Neural cell (in vitro differentiated cells): ENCODE data around the gene TSSC4. TPM values are rescaled to one million over a fixed set of nuclear protein-coding genes. Genes with fewer than 3 reads are reported as not detected.

Source experiments
- H2AFZ ChIP-seq: fragments of 200-600, 300-800 bp; sonication (generic), shearing (Covaris generic); 2 replicates; pipeline ENCODE4 v1.6.0; 2014; ENCODE audit warnings: low read depth, mild to moderate bottlenecking, antibody characterized with exemption, low read length, moderate library complexity
- H3F3A ChIP-seq: fragments of 200-600 bp; shearing (Covaris generic); 2 replicates; pipeline ENCODE4 v1.6.1; 2016; ENCODE audit warnings: mild to moderate bottlenecking, moderate library complexity, mixed read lengths, antibody characterized with exemption, low read length; ENCODE audit not compliant: insufficient read depth, poor library complexity, severe bottlenecking
- H3K27ac ChIP-seq: fragments of 200-600, 300-800 bp; sonication (generic), shearing (Covaris generic); 2 replicates; pipeline ENCODE4 v1.5.1; 2014; ENCODE audit warnings: mild to moderate bottlenecking, low read length, moderate library complexity
- H3K27me3 ChIP-seq: fragments of 300-800, 200-600 bp; sonication (generic), shearing (Covaris generic); 2 replicates; pipeline ENCODE4 v1.6.0; 2014; ENCODE audit warnings: mild to moderate bottlenecking, low read depth, low read length, moderate library complexity; ENCODE audit not compliant: insufficient read depth
- H3K36me3 ChIP-seq: fragments of 300-800, 200-600 bp; sonication (generic), shearing (Covaris generic); 2 replicates; pipeline ENCODE4 v1.5.1; 2014; ENCODE audit warnings: mild to moderate bottlenecking, antibody characterized with exemption, low read length, moderate library complexity; ENCODE audit not compliant: insufficient read depth
- H3K4me2 ChIP-seq: fragments of 300-800, 200-600 bp; sonication (generic), shearing (Covaris generic); 2 replicates; pipeline ENCODE4 v1.6.0; 2014; ENCODE audit warnings: mild to moderate bottlenecking, low read length
- H3K4me3 ChIP-seq: fragments of 300-800, 200-600 bp; sonication (generic), shearing (Covaris generic); 2 replicates; pipeline ENCODE4 v1.5.1; 2014; ENCODE audit warnings: mild to moderate bottlenecking, low read length, moderate library complexity
- H3K79me2 ChIP-seq: fragments of 200-600 bp; shearing (Covaris generic); replicated peaks from 2 replicates; pipeline ENCODE4 v1.6.0; 2014; ENCODE audit warnings: mild to moderate bottlenecking, low read length, moderate library complexity; ENCODE audit not compliant: insufficient read depth
- H3K9ac ChIP-seq: fragments of 300-800, 200-600 bp; sonication (generic), shearing (Covaris generic); 2 replicates; pipeline ENCODE4 v1.6.1; 2016; ENCODE audit warnings: mild to moderate bottlenecking, low read length, mixed read lengths
- H3K9me2 ChIP-seq: fragments of 200-600 bp; shearing (Covaris generic); 2 replicates; pipeline ENCODE4 v1.6.1; 2016; ENCODE audit warnings: mild to moderate bottlenecking, low read length, mixed read lengths; ENCODE audit not compliant: insufficient read depth
- H3K9me3 ChIP-seq: fragments of 200-600, 300-800 bp; sonication (generic), shearing (Covaris generic); 2 replicates; pipeline ENCODE4 v1.6.1; 2016; ENCODE audit warnings: mild to moderate bottlenecking, mixed run types, low read length, moderate library complexity, mixed read lengths
- H4K20me1 ChIP-seq: fragments of 200-600 bp; shearing (Covaris generic); 2 replicates; pipeline ENCODE4 v1.6.1; 2016; ENCODE audit warnings: mild to moderate bottlenecking, mixed run types; ENCODE audit not compliant: insufficient read depth
- CTCF ChIP-seq: fragments of 450-650 bp; IDR thresholded peaks from 2 replicates; pipeline ENCODE4 v1.5.1; 2014; ENCODE audit warnings: antibody characterized with exemption, mild to moderate bottlenecking, moderate library complexity; ENCODE audit not compliant: poor library complexity, severe bottlenecking
- EP300 ChIP-seq: fragments of 450-650 bp; conservative IDR thresholded peaks from 2 replicates; pipeline ENCODE4 v1.6.1; 2014; ENCODE audit warnings: antibody characterized with exemption, mild to moderate bottlenecking, moderate library complexity; ENCODE audit not compliant: poor library complexity, severe bottlenecking
- EZH2 ChIP-seq: fragments of 200-600, 300-800 bp; shearing (Covaris generic), sonication (generic); IDR thresholded peaks from 2 replicates; pipeline ENCODE4 v1.6.1; 2014; ENCODE audit warnings: antibody characterized with exemption, low read length, borderline replicate concordance, mild to moderate bottlenecking; ENCODE audit not compliant: insufficient read depth, poor library complexity, severe bottlenecking
- MXI1 ChIP-seq: fragments of 450-650 bp; conservative IDR thresholded peaks from 2 replicates; pipeline ENCODE4 v1.6.1; 2014; ENCODE audit warnings: antibody characterized with exemption, mild to moderate bottlenecking; ENCODE audit not compliant: poor library complexity, severe bottlenecking
- POLR2AphosphoS5 ChIP-seq: IDR thresholded peaks from 2 replicates; pipeline ENCODE4 v1.6.1; 2012
- RAD21 ChIP-seq: fragments of 450-650 bp; conservative IDR thresholded peaks from 2 replicates; pipeline ENCODE4 v1.6.1; 2014; ENCODE audit warnings: antibody characterized with exemption, mild to moderate bottlenecking, moderate library complexity
- REST ChIP-seq: IDR thresholded peaks from 2 replicates; pipeline ENCODE4 v1.6.1; 2012; ENCODE audit warnings: borderline replicate concordance
- SMC3 ChIP-seq: fragments of 450-650 bp; conservative IDR thresholded peaks from 2 replicates; pipeline ENCODE4 v1.6.1; 2014; ENCODE audit warnings: antibody characterized with exemption, mild to moderate bottlenecking, moderate library complexity; ENCODE audit not compliant: poor library complexity
- TAF1 ChIP-seq: IDR thresholded peaks from 2 replicates; pipeline ENCODE4 v1.6.1; 2012; ENCODE audit warnings: low read depth
- polyA plus RNA-seq: library from polyadenylated mRNA; depleted of rRNA; stranded (reverse); fragments of >200 nt; gene quantifications from 2 replicates; pipeline ENCODE4 v1.2.3, GENCODE V29; 2014

Gene TSSC4
- polyA plus RNA-seq, 1 donor from 2014 or later = 54.3 TPM

- no peak overlapping the region for H3K4me3 ChIP-seq
- H2AFZ ChIP-seq = no peak overlapping the region
- no peak overlapping the region for H3K4me2 ChIP-seq
- no peaks in the 10 kb centered on the region for H3K27me3 ChIP-seq
- H3K36me3 ChIP-seq = no peaks in the 10 kb centered on the region
- no peaks in the 10 kb centered on the region for H3K79me2 ChIP-seq
- no peak overlapping the region for H3K27ac ChIP-seq
- no peaks in the 10 kb centered on the region for H4K20me1 ChIP-seq
- no peak for TF ChIP-seq MXI1
- H3F3A ChIP-seq = no peaks in the 10 kb centered on the region
- H3K9ac ChIP-seq = no peak overlapping the region
- H3K9me3 ChIP-seq = no peaks in the 10 kb centered on the region
- no peaks in the 10 kb centered on the region for H3K9me2 ChIP-seq
Observed at GRCh38 chr11:2423157-2424025, 22.8 kb downstream of the TSSC4 start.

- H3K27me3 ChIP-seq = no peaks in the 10 kb centered on the region
- H3K27ac ChIP-seq = no peak overlapping the region
- no peaks in the 10 kb centered on the region for H3K79me2 ChIP-seq
- no peaks in the 10 kb centered on the region for H3F3A ChIP-seq
- no peaks in the 10 kb centered on the region for H3K36me3 ChIP-seq
- no peaks in the 10 kb centered on the region for H3K9me3 ChIP-seq
- no peak overlapping the region for H3K4me3 ChIP-seq
- no peak overlapping the region for H3K4me2 ChIP-seq
- H3K9me2 ChIP-seq = no peaks in the 10 kb centered on the region
- H4K20me1 ChIP-seq = no peaks in the 10 kb centered on the region
- TF ChIP-seq POLR2AphosphoS5 = no peak
- TF ChIP-seq CTCF = no peak
- TF ChIP-seq TAF1 = no peak
- TF ChIP-seq EZH2 = no peak
- no peak overlapping the region for H3K9ac ChIP-seq
- no peak overlapping the region for H2AFZ ChIP-seq
Observed at GRCh38 chr11:2424811-2425495, 24.4 kb downstream of the TSSC4 start.

GRCh38 chr11:2425506-2425905 lies 25.0 kb downstream of the TSSC4 start:
- H3K4me2 ChIP-seq = no peak overlapping the region
- TF ChIP-seq MXI1 (no peak), RAD21 (no peak), EP300 (no peak), REST (no peak), TAF1 (no peak), SMC3 (no peak), EZH2 (no peak), POLR2AphosphoS5 (no peak), CTCF (no peak)
- H3K27me3 ChIP-seq = no peaks in the 10 kb centered on the region
- H3K36me3 ChIP-seq = no peaks in the 10 kb centered on the region
- no peaks in the 10 kb centered on the region for H3F3A ChIP-seq
- H3K9me3 ChIP-seq = no peaks in the 10 kb centered on the region
- no peak overlapping the region for H2AFZ ChIP-seq
- H3K27ac ChIP-seq = no peak overlapping the region
- H3K9me2 ChIP-seq = no peaks in the 10 kb centered on the region
- H4K20me1 ChIP-seq = no peaks in the 10 kb centered on the region
- H3K9ac ChIP-seq = no peak overlapping the region
- no peaks in the 10 kb centered on the region for H3K79me2 ChIP-seq
- no peak overlapping the region for H3K4me3 ChIP-seq
